Measurements from ENCODE around the gene VCPKMT. TPM values are rescaled to one million over a fixed set of nuclear protein-coding genes. Genes with fewer than 3 reads are reported as not detected.

Gene VCPKMT
- total RNA-seq, 4 donors from 2014 or later: 0.69 to 8.2 (median 4.9) TPM

- no peak overlapping the region for H3K4me3 ChIP-seq
- no peak for ATAC-seq
- H3K27ac ChIP-seq: no peak overlapping the region
- WGBS, 2 donors (ENCODE audit: low coverage in 1 of 2): 89 to 93% methylated on average over 3 to 7 of the region's 8 CpGs
- TF ChIP-seq POLR2AphosphoS5 (IDR thresholded peaks at IDR 0.05) (no peak), EP300 (IDR thresholded peaks at IDR 0.05) (no peak), CTCF (IDR thresholded peaks at IDR 0.05) (no peak), POLR2A (IDR thresholded peaks at IDR 0.05) (no peak)
- no peaks in the 10 kb centered on the region for H3K4me1 ChIP-seq
- H3K9me3 ChIP-seq: no peaks in the 10 kb centered on the region
- no peaks in the 10 kb centered on the region for H3K27me3 ChIP-seq
- H3K36me3 ChIP-seq: no peaks in the 10 kb centered on the region
Observed at GRCh38 chr14:50067723-50068495, 48.5 kb downstream of the VCPKMT start.

- WGBS, 2 donors (ENCODE audit: low coverage in 1 of 2): 67 to 93% methylated on average over 1 to 3 of the region's 3 CpGs
- Histone ChIP-seq H3K27ac (no peak overlapping the region), H3K4me3 (no peak overlapping the region), H3K9me3 (no peaks in the 10 kb centered on the region), H3K27me3 (no peaks in the 10 kb centered on the region), H3K36me3 (no peaks in the 10 kb centered on the region), H3K4me1 (peaks cover 0 to 21% (median 12%) of the 10 kb centered on the region in 3 donors)
- no peak for ATAC-seq
- TF ChIP-seq EP300 (IDR thresholded peaks at IDR 0.05) (no peak), CTCF (IDR thresholded peaks at IDR 0.05) (no peak), POLR2A (IDR thresholded peaks at IDR 0.05) (no peak), POLR2AphosphoS5 (IDR thresholded peaks at IDR 0.05) (no peak)
Observed at GRCh38 chr14:50065583-50065982, 50.8 kb downstream of the VCPKMT start.

- 57 to 78% methylated on average over 1 to 3 of the region's 4 CpGs for WGBS, 2 donors (ENCODE audit: low coverage in 1 of 2)
- no peak for TF ChIP-seq EP300 (IDR thresholded peaks at IDR 0.05)
- no peak for TF ChIP-seq CTCF (IDR thresholded peaks at IDR 0.05)
- TF ChIP-seq POLR2A (IDR thresholded peaks at IDR 0.05): no peak
- no peak for TF ChIP-seq POLR2AphosphoS5 (IDR thresholded peaks at IDR 0.05)
- no peaks in the 10 kb centered on the region for H3K9me3 ChIP-seq
- peaks cover 0 to 27% (median 16%) of the 10 kb centered on the region in 3 donors for H3K4me1 ChIP-seq
- no peaks in the 10 kb centered on the region for H3K36me3 ChIP-seq
- no peaks in the 10 kb centered on the region for H3K27me3 ChIP-seq
- ATAC-seq: no peak
- no peak overlapping the region for H3K27ac ChIP-seq
- no peak overlapping the region for H3K4me3 ChIP-seq
Observed at GRCh38 chr14:50064993-50065392, 51.4 kb downstream of the VCPKMT start.

GRCh38 chr14:50063876-50064420, 52.4 kb downstream of the VCPKMT start:
- WGBS, 2 donors (ENCODE audit: low coverage in 1 of 2): 80 to 100% methylated on average over 1 of the region's 9 CpGs
- H3K9me3 ChIP-seq: no peaks in the 10 kb centered on the region
- ATAC-seq: no peak
- no peaks in the 10 kb centered on the region for H3K36me3 ChIP-seq
- peaks cover 0 to 28% (median 16%) of the 10 kb centered on the region in 3 donors for H3K4me1 ChIP-seq
- no peaks in the 10 kb centered on the region for H3K27me3 ChIP-seq
- no peak overlapping the region for H3K4me3 ChIP-seq
- no peak for TF ChIP-seq EP300 (IDR thresholded peaks at IDR 0.05)
- no peak for TF ChIP-seq CTCF (IDR thresholded peaks at IDR 0.05)
- TF ChIP-seq POLR2A (IDR thresholded peaks at IDR 0.05): no peak
- TF ChIP-seq POLR2AphosphoS5 (IDR thresholded peaks at IDR 0.05): no peak
- H3K27ac ChIP-seq: no peak overlapping the region
